H9 (cell line): ENCODE data around the gene SORBS1. TPM values are rescaled to one million over a fixed set of nuclear protein-coding genes. Genes with fewer than 3 reads are reported as not detected.

Source experiments
- DNase-seq: peaks from one replicate; pipeline ENCODE4 v3.0.0-alpha.2; 2017
- H2AFZ ChIP-seq: one replicate; pipeline ENCODE4 v1.6.1; 2013; ENCODE audit warnings: mild to moderate bottlenecking, low read length, control low read depth, moderate library complexity
- H2AK5ac ChIP-seq: 2 replicates; pipeline ENCODE4 v1.6.1; 2013; ENCODE audit warnings: low read length, control low read depth, mixed read lengths; ENCODE audit not compliant: insufficient read length
- H2BK120ac ChIP-seq: one replicate; pipeline ENCODE4 v1.6.1; 2013; ENCODE audit warnings: low read depth, mild to moderate bottlenecking, low read length, control low read depth, inconsistent platforms; ENCODE audit not compliant: poor library complexity, severe bottlenecking
- H2BK12ac ChIP-seq: 2 replicates; pipeline ENCODE4 v1.6.1; 2013; ENCODE audit warnings: low read length, control low read depth, mixed read lengths, low read depth; ENCODE audit not compliant: insufficient read length
- H2BK15ac ChIP-seq: 2 replicates; pipeline ENCODE4 v1.6.1; 2013; ENCODE audit warnings: low read depth, low read length, control low read depth
- H2BK20ac ChIP-seq: one replicate; pipeline ENCODE4 v1.6.1; 2013; ENCODE audit warnings: low read depth, mild to moderate bottlenecking, low read length, control low read depth, inconsistent platforms; ENCODE audit not compliant: poor library complexity, severe bottlenecking
- H2BK5ac ChIP-seq: 2 replicates; pipeline ENCODE4 v1.6.1; 2013; ENCODE audit warnings: low read length, control low read depth, mixed read lengths; ENCODE audit not compliant: insufficient read length
- H3K14ac ChIP-seq: 2 replicates; pipeline ENCODE4 v1.6.1; 2013; ENCODE audit warnings: low read length, control low read depth; ENCODE audit not compliant: insufficient read depth
- H3K18ac ChIP-seq: 2 replicates; pipeline ENCODE4 v1.6.1; 2013; ENCODE audit warnings: low read depth, mild to moderate bottlenecking, mixed read lengths, low read length, control low read depth; ENCODE audit not compliant: insufficient read length
- H3K23ac ChIP-seq: 2 replicates; pipeline ENCODE4 v1.6.1; 2013; ENCODE audit warnings: low read length, control low read depth, mixed read lengths, low read depth; ENCODE audit not compliant: insufficient read length
- H3K23me2 ChIP-seq: 2 replicates; pipeline ENCODE4 v1.6.1; 2013; ENCODE audit warnings: low read depth, mild to moderate bottlenecking, mixed read lengths, low read length, control low read depth; ENCODE audit not compliant: insufficient read length, poor library complexity, severe bottlenecking
- H3K27ac ChIP-seq: 2 replicates; pipeline ENCODE4 v1.5.1; 2013; ENCODE audit warnings: low read length, control low read depth, mixed read lengths, low read depth; ENCODE audit not compliant: insufficient read length
- H3K27me3 ChIP-seq: 2 replicates; pipeline ENCODE4 v1.6.1; 2013; ENCODE audit warnings: low read length, control low read depth, inconsistent platforms; ENCODE audit not compliant: insufficient read depth
- H3K4ac ChIP-seq: 2 replicates; pipeline ENCODE4 v1.6.1; 2013; ENCODE audit warnings: low read depth, mild to moderate bottlenecking, control low read depth, inconsistent platforms, low read length, moderate library complexity
- H3K4me1 ChIP-seq: 2 replicates; pipeline ENCODE4 v1.6.1; 2013; ENCODE audit warnings: low read length, control low read depth, inconsistent platforms; ENCODE audit not compliant: insufficient read depth
- H3K4me2 ChIP-seq: 2 replicates; pipeline ENCODE4 v1.6.1; 2013; ENCODE audit warnings: low read length, control low read depth, mixed read lengths; ENCODE audit not compliant: insufficient read length, insufficient read depth
- H3K56ac ChIP-seq: 2 replicates; pipeline ENCODE4 v1.6.1; 2013; ENCODE audit warnings: low read depth, mild to moderate bottlenecking, mixed read lengths, low read length, control low read depth; ENCODE audit not compliant: insufficient read length
- H3K79me1 ChIP-seq: 2 replicates; pipeline ENCODE4 v1.6.1; 2013; ENCODE audit warnings: low read depth, mild to moderate bottlenecking, moderate library complexity, low read length, control low read depth, inconsistent platforms; ENCODE audit not compliant: insufficient read depth, poor library complexity, severe bottlenecking
- H3K79me2 ChIP-seq: 2 replicates; pipeline ENCODE4 v1.6.1; 2013; ENCODE audit warnings: low read length, control low read depth, inconsistent platforms; ENCODE audit not compliant: insufficient read depth
- H3K9ac ChIP-seq: 2 replicates; pipeline ENCODE4 v1.6.1; 2013; ENCODE audit warnings: low read length, control low read depth, mixed read lengths; ENCODE audit not compliant: insufficient read length; ENCODE audit errors: extremely low read depth
- H3K9me3 ChIP-seq: one replicate; pipeline ENCODE4 v1.6.1; 2013; ENCODE audit warnings: low read depth, low read length, inconsistent platforms; ENCODE audit not compliant: control insufficient read depth
- H3T11ph ChIP-seq: one replicate; pipeline ENCODE4 v1.6.1; 2013; ENCODE audit warnings: mild to moderate bottlenecking, low read length, control low read depth, inconsistent platforms
- H4K20me1 ChIP-seq: one replicate; pipeline ENCODE4 v1.6.1; 2013; ENCODE audit not compliant: control insufficient read depth, insufficient read length, insufficient read depth
- H4K5ac ChIP-seq: 2 replicates; pipeline ENCODE4 v1.6.1; 2013; ENCODE audit warnings: low read depth, mild to moderate bottlenecking, mixed read lengths, low read length, control low read depth; ENCODE audit not compliant: insufficient read length
- H4K8ac ChIP-seq: replicated peaks from 2 replicates; pipeline ENCODE4 v1.6.1; 2013; ENCODE audit warnings: low read length, control low read depth, mixed read lengths, low read depth; ENCODE audit not compliant: insufficient read length
- H4K91ac ChIP-seq: 2 replicates; pipeline ENCODE4 v1.6.1; 2013; ENCODE audit warnings: low read depth, mild to moderate bottlenecking, moderate library complexity, mixed read lengths, low read length, control low read depth; ENCODE audit not compliant: insufficient read length
- H3K27ac Mint-ChIP-seq, 3 experiments: 2 replicates in 2 of 3; 3 replicates in 1 of 3; pipeline ENCODE4 v1.8.0; 2020 to 2021; ENCODE audit warnings: mixed read lengths in 3 of 3, mild to moderate bottlenecking in 1 of 3, moderate library complexity in 1 of 3
- H3K27me3 Mint-ChIP-seq: 2 replicates; pipeline ENCODE4 v1.8.0; 2021; ENCODE audit warnings: low read depth, mild to moderate bottlenecking, moderate library complexity, mixed read lengths
- H3K36me3 Mint-ChIP-seq, 3 experiments: 2 replicates in 2 of 3; 3 replicates in 1 of 3; pipeline ENCODE4 v1.8.0; 2020 to 2021; ENCODE audit warnings: low read depth in 3 of 3, mixed read lengths in 3 of 3; ENCODE audit not compliant: insufficient read depth in 1 of 3
- H3K4me1 Mint-ChIP-seq, 2 experiments: 2 replicates each; pipeline ENCODE4 v1.8.0; 2020; ENCODE audit warnings: mixed read lengths in 2 of 2
- H3K4me3 Mint-ChIP-seq, 2 experiments: 2 replicates in 1 of 2; 3 replicates in 1 of 2; pipeline ENCODE4 v1.8.0; 2020 to 2021; ENCODE audit warnings: mild to moderate bottlenecking in 2 of 2, mixed read lengths in 2 of 2, moderate library complexity in 1 of 2
- H3K9me3 Mint-ChIP-seq, 2 experiments: 2 replicates in 1 of 2; 3 replicates in 1 of 2; pipeline ENCODE4 v1.8.0; 2020; ENCODE audit warnings: mild to moderate bottlenecking in 2 of 2, mixed read lengths in 2 of 2, moderate library complexity in 1 of 2
- CTCF ChIP-seq: fragments of 200-600 bp; sonication (generic); conservative IDR thresholded peaks from 3 replicates; pipeline ENCODE4 v1.8.0; 2021; ENCODE audit warnings: antibody characterized with exemption, mild to moderate bottlenecking
- WGBS: extraction: QIAGEN DNeasy Blood & Tissue Kit; methylation state at CpG from one replicate; pipeline ENCODE4 v1.1.7; 2013; ENCODE audit warnings: missing lambda C conversion rate, low lambda C conversion rate, mixed read lengths; ENCODE audit not compliant: insufficient read length; ENCODE audit errors: extremely low coverage; 5-methylcytosine and 5-hydroxymethylcytosine counted together
- total RNA-seq: library from RNA; stranded (reverse); gene quantifications from 2 replicates; pipeline ENCODE4 v1.2.1, GENCODE V29; 2021

SORBS1 gene
- total RNA-seq, 1 experiment from 2014 or later, result 24.3 TPM

DNA sequence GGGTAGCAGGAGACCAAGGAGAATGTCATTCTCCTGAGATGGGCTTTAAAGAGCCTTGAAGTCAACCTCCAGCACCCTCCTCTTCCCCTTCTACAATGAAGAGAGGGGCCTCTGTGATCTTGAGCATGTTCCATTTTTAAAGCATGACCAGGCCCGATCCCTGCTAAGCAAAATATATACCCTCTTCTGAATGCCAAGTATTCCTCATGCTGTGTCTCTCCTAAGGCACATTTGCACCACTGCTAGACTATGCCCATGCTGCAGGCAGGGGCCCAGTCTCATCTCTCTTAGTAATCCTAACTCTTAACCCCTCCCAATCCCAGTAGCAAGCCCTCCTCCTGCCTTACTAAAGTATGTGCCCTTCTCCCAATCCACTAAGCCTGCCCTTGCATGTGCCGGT lies 18.4 kb downstream of the SORBS1 start:
- no peak for TF ChIP-seq CTCF
- Histone ChIP-seq H3K79me1 (peaks cover 8% of the 10 kb centered on the region), H3K9me3 (no peaks in the 10 kb centered on the region), H3K14ac (no peak overlapping the region), H4K5ac (no peak overlapping the region), H3K56ac (no peak overlapping the region), H4K8ac (no peak overlapping the region), H2BK15ac (no peak overlapping the region), H3K27me3 (no peaks in the 10 kb centered on the region), H3T11ph (no peak overlapping the region), H2AK5ac (no peak overlapping the region), H4K20me1 (no peaks in the 10 kb centered on the region), H2AFZ (no peak overlapping the region), H3K4me2 (no peak overlapping the region), H3K27ac (no peak overlapping the region), H2BK5ac (no peak overlapping the region), H3K4me1 (peaks cover 11% of the 10 kb centered on the region; the same call in 1 of the 2 replicates), H3K18ac (no peak overlapping the region), H3K79me2 (peaks cover 5% of the 10 kb centered on the region; the same call in 1 of the 2 replicates), H2BK20ac (no peak overlapping the region), H2BK120ac (no peak overlapping the region), H3K4ac (no peak overlapping the region), H3K23ac (no peak overlapping the region), H3K9ac (no peak overlapping the region), H3K23me2 (no peaks in the 10 kb centered on the region), H4K91ac (no peak overlapping the region), H2BK12ac (no peak overlapping the region)
- Mint-ChIP-seq H3K36me3 (peaks cover 0 to 3% (median 3%) of the 10 kb centered on the region in 3 experiments; a peak in 2 of 7 replicates), H3K27me3 (peaks cover 8% of the 10 kb centered on the region), H3K9me3 (no peaks in the 10 kb centered on the region), H3K27ac (no peak overlapping the region), H3K4me3 (no peak overlapping the region), H3K4me1 (peaks cover 59 to 62% of the 10 kb centered on the region in 2 experiments)
- no CpG with 5 or more reads among the region's 2 CpGs for WGBS
- DNase-seq, result no peak
